ENCODE measurements around the gene SALL4. TPM values are rescaled to one million over a fixed set of nuclear protein-coding genes. Genes with fewer than 3 reads are reported as not detected.

The SALL4 gene
- total and polyA plus RNA-seq, 12 donors: 0.07 to 1.3 (median 0.34) TPM; not detected in 1

DNA sequence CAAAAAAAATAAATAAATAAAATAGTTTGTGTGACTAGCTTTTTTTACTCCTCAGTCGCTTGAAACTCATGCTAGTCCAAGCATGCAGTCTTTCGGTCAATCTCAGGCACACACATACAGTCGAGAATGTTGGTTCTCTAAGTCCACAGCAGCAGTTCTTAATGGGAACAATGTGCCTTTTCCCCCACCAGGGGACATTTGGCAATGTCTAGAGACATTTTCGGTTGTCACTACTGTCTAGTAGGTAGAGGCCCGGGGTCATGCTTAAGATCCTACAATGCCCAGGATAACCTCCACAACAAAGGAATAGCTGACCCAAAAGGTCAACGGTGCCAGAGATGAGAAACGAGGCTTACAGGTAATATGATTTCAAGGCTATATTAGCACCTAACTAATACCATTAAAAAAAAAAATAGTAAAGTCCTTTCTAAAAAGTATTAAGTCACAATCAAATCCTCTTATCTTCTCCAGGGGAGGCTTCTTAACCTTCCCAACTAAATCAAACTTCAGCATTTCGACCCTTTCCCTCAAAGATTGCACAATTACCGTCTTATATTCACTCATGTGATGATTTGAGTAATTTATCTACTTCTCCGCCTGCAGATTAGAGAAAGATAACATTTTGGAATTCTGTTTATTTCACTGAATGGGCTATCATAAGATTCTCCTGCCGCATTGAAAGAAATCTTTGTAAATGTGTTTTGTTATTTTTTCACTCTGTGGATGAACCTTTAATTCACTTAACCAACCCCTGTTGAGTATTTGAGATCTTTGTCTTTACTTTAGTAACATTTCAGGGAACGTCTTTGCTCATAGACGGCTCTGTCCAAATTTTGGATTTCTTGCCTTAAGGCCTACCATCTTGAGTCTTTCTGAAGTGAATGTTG is 8.1 kb upstream of the SALL4 start:
- Histone ChIP-seq H3K9me3 (replicated peaks in 1 of 3) (no peaks in the 10 kb centered on the region), H3K27ac (no peak overlapping the region), H3K27me3 (no peaks in the 10 kb centered on the region), H3K4me1 (replicated peaks in 1 of 2) (no peaks in the 10 kb centered on the region), H3K4me3 (no peak overlapping the region), H3K36me3 (replicated peaks in 1 of 2) (no peaks in the 10 kb centered on the region)
- WGBS, 4 donors: 86 to 91% (median 89%) methylated on average over 13 of the region's 13 CpGs
- intact Hi-C loops (cut with DNase I): no loop called here
- no peak for TF ChIP-seq POLR2A (IDR thresholded peaks at IDR 0.05)
- TF ChIP-seq, protein P1, sequence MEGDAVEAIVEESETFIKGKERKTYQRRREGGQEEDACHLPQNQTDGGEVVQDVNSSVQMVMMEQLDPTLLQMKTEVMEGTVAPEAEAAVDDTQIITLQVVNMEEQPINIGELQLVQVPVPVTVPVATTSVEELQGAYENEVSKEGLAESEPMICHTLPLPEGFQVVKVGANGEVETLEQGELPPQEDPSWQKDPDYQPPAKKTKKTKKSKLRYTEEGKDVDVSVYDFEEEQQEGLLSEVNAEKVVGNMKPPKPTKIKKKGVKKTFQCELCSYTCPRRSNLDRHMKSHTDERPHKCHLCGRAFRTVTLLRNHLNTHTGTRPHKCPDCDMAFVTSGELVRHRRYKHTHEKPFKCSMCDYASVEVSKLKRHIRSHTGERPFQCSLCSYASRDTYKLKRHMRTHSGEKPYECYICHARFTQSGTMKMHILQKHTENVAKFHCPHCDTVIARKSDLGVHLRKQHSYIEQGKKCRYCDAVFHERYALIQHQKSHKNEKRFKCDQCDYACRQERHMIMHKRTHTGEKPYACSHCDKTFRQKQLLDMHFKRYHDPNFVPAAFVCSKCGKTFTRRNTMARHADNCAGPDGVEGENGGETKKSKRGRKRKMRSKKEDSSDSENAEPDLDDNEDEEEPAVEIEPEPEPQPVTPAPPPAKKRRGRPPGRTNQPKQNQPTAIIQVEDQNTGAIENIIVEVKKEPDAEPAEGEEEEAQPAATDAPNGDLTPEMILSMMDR (IDR thresholded peaks at IDR 0.05): no peak
- DNase-seq: no peak

DNA sequence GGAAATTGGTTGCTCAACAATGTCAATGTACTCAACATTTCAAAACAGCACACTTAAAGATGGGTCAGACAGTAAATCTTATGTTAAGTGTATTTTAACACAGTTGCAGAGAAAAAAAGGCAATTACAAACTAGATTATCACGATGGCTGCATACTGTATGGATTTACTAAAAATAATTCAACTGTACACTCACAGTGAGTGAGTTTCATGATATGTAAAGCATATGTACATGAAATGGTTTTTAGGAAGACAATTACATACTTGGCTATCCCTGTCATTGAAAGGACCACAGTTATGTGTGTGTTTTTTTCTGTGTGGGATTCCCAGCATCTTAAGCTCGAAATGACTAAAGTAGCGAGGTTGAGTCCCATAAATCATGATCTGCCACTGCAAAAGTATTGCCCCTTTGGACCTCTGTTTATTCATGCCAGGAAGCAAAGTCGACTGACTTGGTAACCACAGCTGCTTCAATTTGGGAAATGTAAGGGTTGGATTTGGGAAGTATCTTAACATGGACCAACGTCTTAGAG is 5.5 kb upstream of the SALL4 start:
- Histone ChIP-seq H3K36me3 (replicated peaks in 1 of 2) (no peaks in the 10 kb centered on the region), H3K27ac (no peak overlapping the region), H3K9me3 (replicated peaks in 1 of 3) (no peaks in the 10 kb centered on the region), H3K27me3 (no peaks in the 10 kb centered on the region), H3K4me1 (replicated peaks in 1 of 2) (no peaks in the 10 kb centered on the region), H3K4me3 (no peak overlapping the region)
- no peak for DNase-seq
- 61 to 69% (median 67%) methylated on average over 5 of the region's 5 CpGs for WGBS, 4 donors
- intact Hi-C loops (cut with DNase I): loop anchor here in 1 of 2 donors (10.0 kb wide), 1 partner anchor 277 kb away; no protein-coding TSS in a partner anchor
- TF ChIP-seq POLR2A (IDR thresholded peaks at IDR 0.05): no peak
- TF ChIP-seq, protein P1 (IDR thresholded peaks at IDR 0.05): no peak

DNA sequence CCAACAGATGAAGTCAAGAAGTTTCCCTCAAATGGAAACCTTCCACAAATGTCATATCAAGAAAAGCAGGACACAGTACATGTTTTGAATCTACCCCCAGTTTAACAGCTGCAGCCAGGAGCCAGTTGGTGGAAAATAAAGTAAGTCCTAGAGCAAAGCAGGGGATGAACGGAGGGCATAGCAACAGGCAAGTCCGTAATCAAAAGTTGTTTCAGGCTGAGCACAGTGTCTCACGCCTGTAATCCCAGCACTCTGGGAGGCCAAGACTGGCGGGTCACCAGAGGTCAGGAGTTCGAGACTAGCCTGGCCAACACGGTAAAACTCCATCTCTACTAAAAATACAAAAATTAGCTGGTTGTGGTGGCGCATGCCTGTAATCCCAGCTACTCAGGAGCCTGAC is 2.4 kb upstream of the SALL4 start:
- 80 to 88% (median 87%) methylated on average over 7 of the region's 7 CpGs for WGBS, 4 donors
- no peaks in the 10 kb centered on the region for H3K9me3 ChIP-seq (replicated peaks in 1 of 3)
- no peak overlapping the region for H3K27ac ChIP-seq
- H3K4me1 ChIP-seq (replicated peaks in 1 of 2): peaks cover 11 to 16% of the 10 kb centered on the region in 2 donors
- no peaks in the 10 kb centered on the region for H3K36me3 ChIP-seq (replicated peaks in 1 of 2)
- no peak overlapping the region for H3K4me3 ChIP-seq
- H3K27me3 ChIP-seq: peaks cover 25% of the 10 kb centered on the region
- intact Hi-C loops (cut with DNase I): loop anchor here in 1 of 2 donors (10.0 kb wide), 1 partner anchor 280 kb away; no protein-coding TSS in a partner anchor
- TF ChIP-seq, protein P1 (IDR thresholded peaks at IDR 0.05): no peak
- no peak for DNase-seq

DNA sequence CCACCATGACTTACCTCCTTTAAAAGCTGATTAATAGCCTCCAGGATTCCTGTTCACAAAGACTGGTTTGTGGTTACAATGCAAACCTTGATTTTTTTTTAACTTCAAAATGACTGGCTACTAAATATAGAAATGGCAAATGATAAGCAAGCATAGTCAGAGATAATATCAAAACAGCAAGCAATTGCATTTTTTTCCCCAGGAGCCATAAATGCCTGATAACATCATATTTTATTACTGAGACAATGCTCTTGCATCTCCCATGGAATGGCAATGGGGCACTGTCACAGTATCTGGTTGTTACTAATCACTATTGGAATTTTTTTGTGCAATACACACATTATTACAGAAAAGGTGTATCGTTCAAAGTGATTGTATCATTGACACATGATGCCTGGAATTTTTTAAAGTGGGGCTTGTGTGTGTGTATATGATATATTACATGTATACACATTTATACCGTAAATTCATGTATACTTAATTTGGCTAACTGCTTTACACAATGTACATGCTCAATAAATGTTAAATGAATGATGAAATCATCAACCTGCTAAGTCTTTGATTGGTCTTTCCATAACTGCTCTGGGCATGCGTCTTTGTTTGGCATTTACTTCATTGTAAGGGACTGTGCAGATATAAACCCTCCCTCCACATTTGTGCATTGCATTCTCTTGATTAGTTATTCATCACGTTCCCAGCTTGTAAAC is 980 bp upstream of the SALL4 start:
- peaks cover 11 to 16% of the 10 kb centered on the region in 2 donors for H3K4me1 ChIP-seq (replicated peaks in 1 of 2)
- H3K27ac ChIP-seq: no peak overlapping the region
- DNase-seq: no peak
- H3K27me3 ChIP-seq: peaks cover 35% of the 10 kb centered on the region
- H3K36me3 ChIP-seq (replicated peaks in 1 of 2): no peaks in the 10 kb centered on the region
- WGBS, 4 donors: 72 to 76% (median 74%) methylated on average over 4 of the region's 4 CpGs
- H3K9me3 ChIP-seq (replicated peaks in 1 of 3): no peaks in the 10 kb centered on the region
- TF ChIP-seq, protein P1 (IDR thresholded peaks at IDR 0.05): no peak
- no peak for TF ChIP-seq POLR2A (IDR thresholded peaks at IDR 0.05)
- H3K4me3 ChIP-seq: no peak overlapping the region
- intact Hi-C loops (cut with DNase I): loop anchor here in 1 of 2 donors (10.0 kb wide), 1 partner anchor 282 kb away; no protein-coding TSS in a partner anchor

Measured in adrenal gland (tissue), 12 donors.